Transverse colon (tissue), 4 donors: ENCODE measurements around the gene PDLIM7. TPM values are rescaled to one million over a fixed set of nuclear protein-coding genes. Genes with fewer than 3 reads are reported as not detected.
A peak's percentile ranks its signal among the peaks of the same experiment; 100 is the strongest.

ENCODE experiments used
- DNase-seq: peaks from one replicate; pipeline ENCODE4 v3.0.0-alpha.2; 2019
- H3K27ac ChIP-seq, 4 donors: fragments of 200-600 bp; sonication (generic); 2 replicates each; pipeline ENCODE4 v1.5.1; 2016 to 2018; ENCODE audit warnings: inconsistent platforms in 4 of 4
- H3K27me3 ChIP-seq: fragments of 200-600 bp; sonication (generic); 2 replicates; pipeline ENCODE4 v1.5.1; 2017; ENCODE audit warnings: inconsistent platforms
- H3K36me3 ChIP-seq, 4 donors: fragments of 200-600 bp; sonication (generic); 2 replicates each; pipeline ENCODE4 v1.5.1; 2017 to 2019; ENCODE audit warnings: inconsistent platforms in 4 of 4
- H3K4me1 ChIP-seq, 4 donors: fragments of 200-600 bp; sonication (generic); 2 replicates each; pipeline ENCODE4 v1.5.1; 2017 to 2020; ENCODE audit warnings: inconsistent platforms in 4 of 4
- H3K4me3 ChIP-seq, 4 donors: fragments of 200-600 bp; sonication (generic); 1 replicate in 1 of 4; 2 replicates in 3 of 4; pipeline versions ENCODE4 v1.5.1 to v1.6.1; 2017 to 2019; ENCODE audit warnings: inconsistent platforms in 4 of 4
- H3K9me3 ChIP-seq, 2 donors: fragments of 200-600 bp; sonication (generic); 2 replicates each; pipeline ENCODE4 v1.5.1; 2017 to 2019; ENCODE audit warnings: inconsistent platforms in 2 of 2
- EP300 ChIP-seq: sonication (generic); formaldehyde crosslinking; IDR thresholded peaks from one replicate; pipeline ENCODE4 v1.6.1; 2017; ENCODE audit warnings: antibody characterized with exemption, low read depth
- POLR2A ChIP-seq: fragments of 450-650 bp; IDR thresholded peaks from one replicate; pipeline ENCODE4 v1.6.1; 2016; ENCODE audit warnings: antibody characterized with exemption, mild to moderate bottlenecking, moderate library complexity
- POLR2AphosphoS5 ChIP-seq, 3 donors: sonication (generic); formaldehyde crosslinking; IDR thresholded peaks; one replicate each; pipeline ENCODE4 v1.6.1; 2016; ENCODE audit warnings: antibody characterized with exemption in 3 of 3
- WGBS, 2 donors: methylation state at CpG; one replicate each; pipeline ENCODE4 v1.1.5; 2018; ENCODE audit warnings: low coverage in 1 of 2; 5-methylcytosine and 5-hydroxymethylcytosine counted together
- in situ Hi-C, 4 donors: fragments of 200-750 bp; cut with MboI; loops; one replicate each; pipeline versions ENCODE4 v1.15.0 to v1.15.1; 2017; ENCODE audit warnings: low sequenced_read_pairs in 3 of 4, low pct_ligation_motif_present in 1 of 4, low pct_unique_long_range_greater_than_20kb in 1 of 4
- intact Hi-C: fragments of 100-400 bp; cut with DNase I; formaldehyde crosslinking; loops from one replicate; pipeline ENCODE4 v1.15.1; 2023; ENCODE audit warnings: low total_unique reads
- total RNA-seq, 4 donors: library from RNA; depleted of rRNA; stranded (reverse); fragments of >200 nt; gene quantifications; one replicate each; pipeline ENCODE4 v1.1.0, GENCODE V29; 2016
- TF ChIP-seq, protein P1 (sequence below), 5 experiments: fragments of 200-600 bp in 3 of 5; fragments of 450-650 bp in 2 of 5; sonication (generic) in 3 of 5; IDR thresholded peaks; 1 replicate in 2 of 5; 2 replicates in 3 of 5; pipeline ENCODE4 v1.5.1; 2016 to 2017; ENCODE audit warnings: antibody characterized with exemption in 5 of 5, inconsistent platforms in 3 of 5, mild to moderate bottlenecking in 2 of 5, moderate library complexity in 1 of 5

PDLIM7 gene
- total RNA-seq, 4 donors from 2014 or later, result 52.6 to 256 (median 78.6) TPM

DNA sequence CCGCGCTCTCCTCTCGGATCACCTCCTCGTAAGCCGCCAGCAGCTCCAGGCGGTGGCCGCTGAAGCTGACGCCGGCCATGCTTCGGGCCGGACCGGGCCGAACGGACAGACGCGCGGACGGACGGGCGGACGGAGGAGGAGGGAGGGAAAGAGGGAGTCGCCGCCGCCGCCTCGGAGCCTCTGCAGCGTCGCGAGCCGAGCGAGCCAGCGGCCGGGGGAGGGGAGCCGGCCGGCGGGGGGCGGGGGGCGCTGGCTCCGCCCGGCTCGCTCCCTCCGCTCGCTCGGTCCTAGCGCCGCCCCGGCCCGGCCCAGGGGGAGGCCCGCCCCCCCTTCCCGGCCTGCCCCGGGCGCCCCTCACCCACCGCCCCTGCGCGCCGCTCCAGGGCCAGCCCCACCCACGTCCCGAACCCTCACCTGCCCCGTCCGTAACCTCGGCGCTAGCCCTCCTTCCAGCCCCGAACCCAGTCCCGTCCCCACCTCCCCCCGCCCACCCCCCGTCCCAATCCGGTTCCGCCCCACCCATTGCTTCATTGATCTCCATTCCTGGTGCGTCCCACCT is 23.9 kb downstream of the PDLIM7 start, which contains the start of gene DBN1:
Gene DBN1 (minus strand): TSS at position 192 of the 559 bp plus-strand sequence. CDS start 113 bp downstream, at position 79.
- Histone ChIP-seq H3K27me3 (peaks cover 14% of the 10 kb centered on the region), H3K27ac (peak within 1 kb of the TSS; percentile 78 to 91 (median 83)), H3K4me3 (peak within 1 kb of the TSS; percentile 61 to 91 (median 71)), H3K36me3 (no peaks in the 10 kb centered on the region), H3K9me3 (no peaks in the 10 kb centered on the region), H3K4me1 (peaks cover 16 to 37% (median 18%) of the 10 kb centered on the region in 4 donors)
- in situ Hi-C loops, result loop anchor here in 1 of 4 donors (25.0 kb wide), 1 partner anchor 161 kb away; the partner anchor contains the start of genes MXD3, PRELID1 and RAB24
- WGBS, 2 donors, result 3 to 29% methylated on average over 1 to 50 of the region's 69 CpGs
- DNase-seq, result peak; percentile 46
- intact Hi-C loops, result no loop called here
- peak in 2 of 3 donors; percentile 38 for TF ChIP-seq POLR2AphosphoS5 (IDR thresholded peaks at IDR 0.05)
- TF ChIP-seq, protein P1, sequence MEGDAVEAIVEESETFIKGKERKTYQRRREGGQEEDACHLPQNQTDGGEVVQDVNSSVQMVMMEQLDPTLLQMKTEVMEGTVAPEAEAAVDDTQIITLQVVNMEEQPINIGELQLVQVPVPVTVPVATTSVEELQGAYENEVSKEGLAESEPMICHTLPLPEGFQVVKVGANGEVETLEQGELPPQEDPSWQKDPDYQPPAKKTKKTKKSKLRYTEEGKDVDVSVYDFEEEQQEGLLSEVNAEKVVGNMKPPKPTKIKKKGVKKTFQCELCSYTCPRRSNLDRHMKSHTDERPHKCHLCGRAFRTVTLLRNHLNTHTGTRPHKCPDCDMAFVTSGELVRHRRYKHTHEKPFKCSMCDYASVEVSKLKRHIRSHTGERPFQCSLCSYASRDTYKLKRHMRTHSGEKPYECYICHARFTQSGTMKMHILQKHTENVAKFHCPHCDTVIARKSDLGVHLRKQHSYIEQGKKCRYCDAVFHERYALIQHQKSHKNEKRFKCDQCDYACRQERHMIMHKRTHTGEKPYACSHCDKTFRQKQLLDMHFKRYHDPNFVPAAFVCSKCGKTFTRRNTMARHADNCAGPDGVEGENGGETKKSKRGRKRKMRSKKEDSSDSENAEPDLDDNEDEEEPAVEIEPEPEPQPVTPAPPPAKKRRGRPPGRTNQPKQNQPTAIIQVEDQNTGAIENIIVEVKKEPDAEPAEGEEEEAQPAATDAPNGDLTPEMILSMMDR (IDR thresholded peaks at IDR 0.05), result no peak
- TF ChIP-seq EP300, result no peak

DNA sequence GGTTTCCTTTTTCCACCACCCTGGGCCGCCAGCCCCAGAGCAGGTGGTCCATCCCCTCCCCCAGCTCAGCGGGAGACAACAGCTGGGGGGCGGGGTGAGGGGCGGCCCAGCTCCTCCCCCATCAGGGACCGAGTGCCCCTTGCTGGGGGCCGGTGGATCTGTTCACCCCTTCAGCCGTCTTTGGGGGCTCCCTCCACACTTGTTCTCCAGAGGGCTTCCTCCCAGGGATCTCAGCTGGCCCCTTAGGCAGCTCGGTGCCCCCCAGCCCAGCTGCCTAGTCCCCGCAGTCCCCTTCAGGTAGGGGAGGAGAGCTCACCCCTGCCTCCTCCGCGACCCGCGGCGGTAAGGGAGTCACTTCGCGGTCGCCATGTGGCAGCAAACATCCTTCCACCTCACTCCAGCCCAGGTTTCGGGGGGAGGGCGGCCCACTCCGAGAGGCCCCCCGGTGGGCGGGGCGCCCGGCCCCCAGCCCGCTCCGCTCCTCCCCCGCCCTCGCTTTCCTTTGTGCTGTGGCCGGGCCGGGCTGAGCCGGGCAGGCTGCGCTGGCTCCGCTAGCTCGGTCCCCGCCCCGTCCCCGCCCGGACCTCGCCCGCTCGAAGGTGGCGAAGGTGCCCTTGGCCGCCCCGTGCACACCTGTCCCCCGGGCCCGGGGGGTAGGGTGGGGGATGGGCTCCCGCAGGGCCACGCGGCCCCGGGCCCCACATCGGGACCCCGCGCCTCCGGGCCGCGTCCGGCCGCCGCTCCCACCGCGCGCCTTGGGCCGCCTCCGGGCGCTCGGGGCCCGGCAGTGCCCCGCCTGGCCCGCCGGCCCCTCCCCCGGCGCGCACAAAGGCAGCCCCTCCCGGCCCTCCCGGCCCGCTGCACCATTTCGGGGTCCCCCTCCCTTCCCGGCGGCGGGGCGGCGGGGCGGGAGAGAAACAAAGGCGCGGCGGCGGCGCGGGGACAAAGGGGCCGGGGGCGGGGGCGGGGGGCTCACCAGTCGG is 24.7 kb downstream of the PDLIM7 start:
- Histone ChIP-seq H3K9me3 (no peaks in the 10 kb centered on the region), H3K4me1 (peaks cover 11 to 30% (median 16%) of the 10 kb centered on the region in 4 donors), H3K4me3 (peak overlapping the region; percentile 61 to 91 (median 71)), H3K27me3 (peaks cover 14% of the 10 kb centered on the region), H3K36me3 (no peaks in the 10 kb centered on the region), H3K27ac (peak overlapping the region; percentile 78 to 91 (median 83))
- no peak for TF ChIP-seq POLR2A
- TF ChIP-seq POLR2AphosphoS5 (IDR thresholded peaks at IDR 0.05), result no peak
- no peak for TF ChIP-seq EP300
- TF ChIP-seq, protein P1 (IDR thresholded peaks at IDR 0.05), result no peak
- intact Hi-C loops, result no loop called here
- 4% methylated on average over 5 to 45 of the region's 93 CpGs for WGBS, 2 donors
- DNase-seq, result peak; percentile 62
- in situ Hi-C loops, result loop anchor here in 1 of 4 donors (25.0 kb wide), 1 partner anchor 160 kb away; the partner anchor contains the start of genes MXD3, PRELID1 and RAB24

DNA sequence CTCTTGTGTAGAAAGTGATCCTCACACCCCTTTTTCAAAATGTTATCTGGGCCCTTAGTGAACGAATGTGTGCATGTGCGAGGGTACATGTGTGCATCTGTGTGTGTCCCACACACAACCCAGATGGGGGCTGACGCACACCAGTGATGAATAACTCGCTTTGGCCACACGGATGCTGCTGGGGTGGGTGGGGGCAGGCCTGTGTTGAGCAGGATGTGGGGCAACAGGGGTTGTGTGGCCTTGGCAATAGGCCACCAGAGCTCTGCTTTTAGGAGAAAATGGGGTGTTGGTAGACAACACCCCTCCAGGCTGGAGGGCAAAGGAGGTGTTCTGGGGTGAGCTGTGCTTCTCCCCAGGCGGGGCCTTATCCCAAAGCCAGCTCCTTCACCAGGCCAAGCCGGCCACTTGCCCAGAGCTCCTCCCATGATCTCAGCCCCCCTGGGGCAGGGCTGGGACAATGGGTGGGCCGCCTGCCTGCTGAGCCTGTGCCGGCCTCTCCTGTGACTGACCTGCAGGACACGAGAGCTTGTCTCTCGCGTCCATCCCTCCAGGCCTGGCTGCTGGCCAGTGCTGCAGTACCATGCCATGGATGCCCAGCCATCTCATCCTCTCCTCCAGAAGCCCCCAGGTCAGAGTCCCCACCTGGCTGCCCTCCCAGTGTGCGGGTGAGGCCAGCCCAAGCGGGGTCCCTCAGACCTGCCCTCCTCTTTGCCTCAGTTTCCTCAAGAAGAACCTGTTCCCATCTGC is 25.6 kb downstream of the PDLIM7 start:
- Histone ChIP-seq H3K36me3 (no peaks in the 10 kb centered on the region), H3K4me3 (peak overlapping the region in 2 of 4 donors; percentile 65 to 77), H3K27me3 (peaks cover 14% of the 10 kb centered on the region), H3K9me3 (no peaks in the 10 kb centered on the region), H3K27ac (peak overlapping the region; percentile 78 to 91 (median 83)), H3K4me1 (peaks cover 11 to 30% (median 16%) of the 10 kb centered on the region in 4 donors)
- WGBS, 2 donors, result 70% methylated on average over 11 of the region's 14 CpGs; no CpG with 5 or more reads in 1 of the 2 donors
- intact Hi-C loops, result no loop called here
- no peak for TF ChIP-seq POLR2AphosphoS5 (IDR thresholded peaks at IDR 0.05)
- TF ChIP-seq, protein P1 (IDR thresholded peaks at IDR 0.05), result no peak
- TF ChIP-seq EP300, result no peak
- no peak for TF ChIP-seq POLR2A
- DNase-seq, result no peak
- in situ Hi-C loops, result loop anchor here in 1 of 4 donors (25.0 kb wide), 1 partner anchor 159 kb away; the partner anchor contains the start of genes MXD3, PRELID1 and RAB24
